Stomach smooth muscle (tissue), 2 donors: Measurements from ENCODE around the gene DGKZ.

ENCODE experiments used
- H3K27ac ChIP-seq: one replicate; pipeline ENCODE4 v1.7.0; 2013; ENCODE audit warnings: mild to moderate bottlenecking, low read length, inconsistent platforms
- H3K27me3 ChIP-seq, 2 donors: one replicate each; pipeline ENCODE4 v1.7.0; 2013; ENCODE audit warnings: low read length in 2 of 2; ENCODE audit not compliant: insufficient read depth in 2 of 2, control insufficient read depth in 1 of 2
- H3K36me3 ChIP-seq, 2 donors: one replicate each; pipeline ENCODE4 v1.7.0; 2013; ENCODE audit warnings: low read length in 2 of 2; ENCODE audit not compliant: control insufficient read depth in 2 of 2, insufficient read depth in 2 of 2
- H3K4me1 ChIP-seq: one replicate; pipeline ENCODE4 v1.7.0; 2013; ENCODE audit warnings: low read length; ENCODE audit not compliant: control insufficient read depth, insufficient read depth
- H3K4me3 ChIP-seq, 2 donors: one replicate each; pipeline ENCODE4 v1.7.0; 2013; ENCODE audit warnings: low read length in 2 of 2
- H3K9ac ChIP-seq, 2 donors: one replicate each; pipeline ENCODE4 v1.7.0; 2013; ENCODE audit warnings: low read length in 2 of 2, mild to moderate bottlenecking in 1 of 2
- H3K9me3 ChIP-seq, 2 donors: one replicate each; pipeline ENCODE4 v1.7.0; 2013; ENCODE audit warnings: low read length in 2 of 2; ENCODE audit not compliant: control insufficient read depth in 2 of 2
- donor health status: healthy.
- donor health status: Pancreatic carcinoma.

The DGKZ gene

GRCh38 chr11:46330154-46330553 lies 17.1 kb upstream of the DGKZ start:
- Histone ChIP-seq H3K27ac (no peak overlapping the region), H3K4me3 (no peak overlapping the region), H3K27me3 (peaks cover 29 to 40% of the 10 kb centered on the region in 2 donors), H3K4me1 (peaks cover 14% of the 10 kb centered on the region), H3K36me3 (no peaks in the 10 kb centered on the region), H3K9ac (no peak overlapping the region), H3K9me3 (no peaks in the 10 kb centered on the region)

- Histone ChIP-seq H3K4me1 (peaks cover 14% of the 10 kb centered on the region), H3K9me3 (no peaks in the 10 kb centered on the region), H3K4me3 (no peak overlapping the region), H3K36me3 (no peaks in the 10 kb centered on the region), H3K27ac (no peak overlapping the region), H3K27me3 (peaks cover 29 to 40% of the 10 kb centered on the region in 2 donors), H3K9ac (no peak overlapping the region)
These were observed 16.5 kb upstream of the DGKZ start for GRCh38 chr11:46330563-46331281.

- peaks cover 14% of the 10 kb centered on the region for H3K4me1 ChIP-seq
- H3K9ac ChIP-seq, result no peak overlapping the region
- no peak overlapping the region for H3K4me3 ChIP-seq
- no peaks in the 10 kb centered on the region for H3K9me3 ChIP-seq
- H3K27ac ChIP-seq, result no peak overlapping the region
- H3K27me3 ChIP-seq, result peaks cover 29 to 40% of the 10 kb centered on the region in 2 donors
- H3K36me3 ChIP-seq, result no peaks in the 10 kb centered on the region
These were observed 15.8 kb upstream of the DGKZ start for GRCh38 chr11:46331282-46331984.

DNA sequence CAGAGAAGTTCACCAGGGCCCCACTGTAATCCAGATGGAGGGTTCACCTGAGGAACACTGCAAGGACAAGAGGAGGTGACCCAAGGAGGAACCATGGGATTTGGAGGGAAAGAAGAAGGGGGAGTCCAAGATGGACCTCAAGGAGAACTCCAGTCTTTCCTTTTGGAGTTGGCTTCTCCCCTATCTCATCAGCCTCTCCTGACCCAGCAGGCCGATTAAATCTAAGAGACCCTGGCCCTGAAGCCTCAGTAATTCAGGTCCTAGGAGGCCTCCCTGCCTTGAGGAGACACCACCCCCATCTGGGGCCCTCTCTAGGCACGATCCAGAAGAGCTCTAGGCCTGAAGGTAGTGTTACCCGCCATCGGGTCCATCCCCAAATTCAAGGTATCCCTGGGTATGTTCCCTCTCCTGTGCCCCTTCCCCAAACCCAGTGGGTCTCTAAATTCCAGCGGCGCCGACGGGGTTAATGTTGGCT lies 15.1 kb upstream of the DGKZ start:
- H3K4me1 ChIP-seq, result peaks cover 14% of the 10 kb centered on the region
- H3K27me3 ChIP-seq, result peaks cover 29 to 40% of the 10 kb centered on the region in 2 donors
- peak overlapping the region; percentile 48 to 59 for H3K4me3 ChIP-seq
- H3K36me3 ChIP-seq, result no peaks in the 10 kb centered on the region
- H3K27ac ChIP-seq, result no peak overlapping the region
- no peaks in the 10 kb centered on the region for H3K9me3 ChIP-seq
- no peak overlapping the region for H3K9ac ChIP-seq

GRCh38 chr11:46332568-46333393 lies 14.5 kb upstream of the DGKZ start:
- Histone ChIP-seq H3K9ac (no peak overlapping the region), H3K9me3 (no peaks in the 10 kb centered on the region), H3K27ac (no peak overlapping the region), H3K4me3 (peak overlapping the region; percentile 48 to 59), H3K36me3 (no peaks in the 10 kb centered on the region), H3K27me3 (peaks cover 29 to 40% of the 10 kb centered on the region in 2 donors), H3K4me1 (peaks cover 14% of the 10 kb centered on the region)

GRCh38 chr11:46333394-46333947 lies 13.8 kb upstream of the DGKZ start:
- no peaks in the 10 kb centered on the region for H3K36me3 ChIP-seq
- H3K4me1 ChIP-seq, result peaks cover 19% of the 10 kb centered on the region
- H3K27me3 ChIP-seq, result peaks cover 29 to 40% of the 10 kb centered on the region in 2 donors
- no peaks in the 10 kb centered on the region for H3K9me3 ChIP-seq
- H3K4me3 ChIP-seq, result peak overlapping the region in 1 of 2 donors; percentile 59
- H3K9ac ChIP-seq, result no peak overlapping the region
- H3K27ac ChIP-seq, result no peak overlapping the region

GRCh38 chr11:46334211-46334610 lies 13.1 kb upstream of the DGKZ start:
- Histone ChIP-seq H3K9ac (no peak overlapping the region), H3K9me3 (no peaks in the 10 kb centered on the region), H3K4me1 (peaks cover 27% of the 10 kb centered on the region), H3K4me3 (no peak overlapping the region), H3K36me3 (no peaks in the 10 kb centered on the region), H3K27ac (no peak overlapping the region), H3K27me3 (peaks cover 29 to 40% of the 10 kb centered on the region in 2 donors)

DNA sequence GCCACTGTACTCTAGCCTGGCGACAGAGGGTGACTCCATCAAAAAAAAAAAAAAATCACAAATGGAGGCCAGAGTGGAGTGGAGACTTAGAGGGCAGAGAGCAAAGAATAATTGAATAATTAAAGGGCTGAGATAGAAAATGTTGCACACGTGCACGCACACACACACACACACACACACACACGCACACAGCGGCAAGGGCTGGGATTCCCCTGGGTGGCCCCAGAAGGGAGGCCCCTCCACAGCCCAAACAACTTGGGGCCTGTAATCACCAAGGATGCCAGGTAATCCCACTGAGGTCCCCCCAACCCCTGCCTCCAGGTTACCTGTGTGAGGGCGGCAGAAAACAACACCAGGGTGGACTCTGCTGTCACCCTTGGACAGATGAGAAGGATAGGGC lies 12.0 kb upstream of the DGKZ start:
- H3K4me1 ChIP-seq, result peaks cover 36% of the 10 kb centered on the region
- no peaks in the 10 kb centered on the region for H3K9me3 ChIP-seq
- H3K27me3 ChIP-seq, result peaks cover 29 to 35% of the 10 kb centered on the region in 2 donors
- no peaks in the 10 kb centered on the region for H3K36me3 ChIP-seq
- no peak overlapping the region for H3K27ac ChIP-seq
- H3K4me3 ChIP-seq, result no peak overlapping the region
- H3K9ac ChIP-seq, result no peak overlapping the region

GRCh38 chr11:46335890-46336562 lies 11.2 kb upstream of the DGKZ start:
- Histone ChIP-seq H3K9ac (no peak overlapping the region), H3K27ac (no peak overlapping the region), H3K4me3 (no peak overlapping the region), H3K9me3 (no peaks in the 10 kb centered on the region), H3K27me3 (peaks cover 28 to 29% of the 10 kb centered on the region in 2 donors), H3K4me1 (peaks cover 36% of the 10 kb centered on the region), H3K36me3 (no peaks in the 10 kb centered on the region)
